SU-DHL-6 (cell line): ENCODE data around the gene DBN1.
A peak's percentile ranks its signal among the peaks of the same experiment; 100 is the strongest.

Experiments used
- H2AFZ ChIP-seq: fragments of 200-600 bp; sonication (generic); 2 replicates; pipeline ENCODE4 v1.6.1; 2014; ENCODE audit warnings: low read depth, mild to moderate bottlenecking, moderate library complexity, mixed read lengths, antibody characterized with exemption, low read length; ENCODE audit not compliant: severe bottlenecking
- H3F3A ChIP-seq: fragments of 200-600 bp; shearing (Covaris generic); 2 replicates; pipeline ENCODE4 v1.6.0; 2016; ENCODE audit warnings: antibody characterized with exemption, mild to moderate bottlenecking; ENCODE audit not compliant: insufficient read depth
- H3K27ac ChIP-seq: fragments of 200-600 bp; sonication (generic); 2 replicates; pipeline ENCODE4 v1.5.1; 2016; ENCODE audit warnings: low read depth, mild to moderate bottlenecking, low read length, moderate library complexity, mixed read lengths
- H3K27me3 ChIP-seq: fragments of 200-600 bp; sonication (generic), shearing (Covaris generic); 2 replicates; pipeline ENCODE4 v1.6.0; 2014; ENCODE audit warnings: mild to moderate bottlenecking, low read length
- H3K36me3 ChIP-seq: fragments of 200-600 bp; sonication (generic); 2 replicates; pipeline ENCODE4 v1.6.1; 2014; ENCODE audit warnings: mild to moderate bottlenecking, low read length, mixed read lengths
- H3K4me2 ChIP-seq: fragments of 300-600, 200-600 bp; shearing (Covaris generic), sonication (generic); 2 replicates; pipeline ENCODE4 v1.6.0; 2014; ENCODE audit warnings: low read length, low read depth, mild to moderate bottlenecking; ENCODE audit not compliant: poor library complexity, severe bottlenecking
- H3K4me3 ChIP-seq: fragments of 200-600 bp; sonication (generic); 2 replicates; pipeline ENCODE4 v1.5.1; 2014; ENCODE audit warnings: antibody characterized with exemption, low read length, mild to moderate bottlenecking, mixed read lengths; ENCODE audit not compliant: insufficient read depth, poor library complexity, severe bottlenecking
- H3K79me2 ChIP-seq: fragments of 200-600 bp; sonication (generic); 2 replicates; pipeline ENCODE4 v1.6.1; 2014; ENCODE audit warnings: mild to moderate bottlenecking, low read length, moderate library complexity; ENCODE audit not compliant: insufficient read depth
- H3K9ac ChIP-seq: fragments of 200-600 bp; sonication (generic); 2 replicates; pipeline ENCODE4 v1.7.0; 2014; ENCODE audit warnings: mild to moderate bottlenecking, low read length
- H3K9me2 ChIP-seq: fragments of 200-600 bp; sonication (generic); replicated peaks from 2 replicates; pipeline ENCODE4 v1.6.1; 2014; ENCODE audit warnings: low read length; ENCODE audit not compliant: insufficient read depth
- H3K9me3 ChIP-seq: fragments of 200-600 bp; sonication (generic); 2 replicates; pipeline ENCODE4 v1.6.1; 2014; ENCODE audit warnings: low read length, mixed read lengths; ENCODE audit not compliant: insufficient read depth
- H4K20me1 ChIP-seq: fragments of 200-600 bp; sonication (generic); 2 replicates; pipeline ENCODE4 v1.6.1; 2014; ENCODE audit warnings: low read depth, mild to moderate bottlenecking, antibody characterized with exemption, low read length, moderate library complexity, mixed read lengths
- CTCF ChIP-seq: fragments of 200-600 bp; sonication (generic); IDR thresholded peaks from one replicate; pipeline ENCODE4 v1.5.1; 2017; ENCODE audit warnings: antibody characterized with exemption, mild to moderate bottlenecking, low read length, moderate library complexity; ENCODE audit not compliant: insufficient read depth, poor library complexity, severe bottlenecking
- EZH2phosphoT487 ChIP-seq: fragments of 200-600 bp; sonication (generic), shearing (Covaris generic); conservative IDR thresholded peaks from 2 replicates; pipeline ENCODE4 v1.6.1; 2018; ENCODE audit warnings: mild to moderate bottlenecking, antibody characterized with exemption, low read length, moderate library complexity, mixed read lengths

The DBN1 gene

GRCh38 chr5:177508221-177508611, 34.8 kb upstream of the DBN1 start:
- Histone ChIP-seq H3K9me3 (no peaks in the 10 kb centered on the region), H3K36me3 (peaks cover 5% of the 10 kb centered on the region), H2AFZ (no peak overlapping the region), H3K4me2 (peak overlapping the region; percentile 92), H3K27me3 (no peaks in the 10 kb centered on the region), H3F3A (peaks cover 35% of the 10 kb centered on the region), H3K79me2 (peaks cover 20% of the 10 kb centered on the region; the same call in 1 of the 2 replicates), H3K9me2 (no peaks in the 10 kb centered on the region), H3K9ac (peak overlapping the region; percentile 88), H3K4me3 (peak overlapping the region; percentile 66), H4K20me1 (no peaks in the 10 kb centered on the region), H3K27ac (peak overlapping the region; percentile 95)
- TF ChIP-seq EZH2phosphoT487 (no peak), CTCF (no peak)

- peak overlapping the region; percentile 95 for H3K27ac ChIP-seq
- peaks cover 5% of the 10 kb centered on the region for H3K36me3 ChIP-seq
- H3K4me2 ChIP-seq: peak overlapping the region; percentile 92
- no peak overlapping the region for H3K4me3 ChIP-seq
- TF ChIP-seq CTCF (no peak), EZH2phosphoT487 (no peak)
- peaks cover 20% of the 10 kb centered on the region; the same call in 1 of the 2 replicates for H3K79me2 ChIP-seq
- H2AFZ ChIP-seq: no peak overlapping the region
- H3F3A ChIP-seq: peaks cover 37% of the 10 kb centered on the region
- no peaks in the 10 kb centered on the region for H4K20me1 ChIP-seq
- no peaks in the 10 kb centered on the region for H3K27me3 ChIP-seq
- H3K9ac ChIP-seq: peak overlapping the region; percentile 88
- no peaks in the 10 kb centered on the region for H3K9me3 ChIP-seq
- H3K9me2 ChIP-seq: no peaks in the 10 kb centered on the region
These were observed 34.3 kb upstream of the DBN1 start for GRCh38 chr5:177507596-177508220.

GRCh38 chr5:177507165-177507564, 33.7 kb upstream of the DBN1 start:
- Histone ChIP-seq H3K9me2 (no peaks in the 10 kb centered on the region), H3K9ac (peak overlapping the region; percentile 88; the same call in 1 of the 2 replicates), H3K36me3 (peaks cover 5% of the 10 kb centered on the region), H3K27ac (peak overlapping the region; percentile 95), H3F3A (peaks cover 42% of the 10 kb centered on the region), H3K79me2 (peaks cover 20% of the 10 kb centered on the region; the same call in 1 of the 2 replicates), H2AFZ (no peak overlapping the region), H3K4me2 (peak overlapping the region; percentile 92), H4K20me1 (no peaks in the 10 kb centered on the region), H3K9me3 (no peaks in the 10 kb centered on the region), H3K4me3 (no peak overlapping the region), H3K27me3 (no peaks in the 10 kb centered on the region)
- TF ChIP-seq EZH2phosphoT487 (no peak), CTCF (no peak)
